ENCODE measurements around the gene PIGU.
A peak's percentile ranks its signal among the peaks of the same experiment; 100 is the strongest.

PIGU gene

GRCh38 chr20:34575756-34576155, 101.1 kb downstream of the PIGU start:
- no peak for DNase-seq

GRCh38 chr20:34575271-34575670, 101.6 kb downstream of the PIGU start:
- DNase-seq: no peak

- DNase-seq: no peak
These were observed 102.0 kb downstream of the PIGU start for GRCh38 chr20:34574861-34575260.

GRCh38 chr20:34574426-34574825, 102.5 kb downstream of the PIGU start:
- DNase-seq: no peak

GRCh38 chr20:34573541-34574300, 103.2 kb downstream of the PIGU start:
- DNase-seq: no peak

- DNase-seq: no peak
These were observed 105.1 kb downstream of the PIGU start for GRCh38 chr20:34571753-34572152.

- no peak for DNase-seq
These were observed 106.0 kb downstream of the PIGU start for GRCh38 chr20:34570859-34571306.

- DNase-seq: no peak
These were observed 107.3 kb downstream of the PIGU start for GRCh38 chr20:34569598-34569997.

GRCh38 chr20:34567892-34568865, 108.7 kb downstream of the PIGU start:
- no peak for DNase-seq

- DNase-seq: no peak
These were observed 109.7 kb downstream of the PIGU start for GRCh38 chr20:34566978-34567891.

- no peak for DNase-seq
These were observed 112.1 kb downstream of the PIGU start for GRCh38 chr20:34564833-34565232.

- DNase-seq: no peak
These were observed 114.3 kb downstream of the PIGU start for GRCh38 chr20:34562641-34563040.

- DNase-seq: no peak
These were observed 115.2 kb downstream of the PIGU start for GRCh38 chr20:34561661-34562060.

GRCh38 chr20:34560614-34561013, 116.3 kb downstream of the PIGU start:
- DNase-seq: no peak

- DNase-seq: no peak
These were observed 116.8 kb downstream of the PIGU start for GRCh38 chr20:34560141-34560523.

GRCh38 chr20:34559311-34560140, 117.4 kb downstream of the PIGU start:
- DNase-seq: no peak

GRCh38 chr20:34558320-34559218, 118.3 kb downstream of the PIGU start, which contains the start of gene MAP1LC3A:
TSS of gene MAP1LC3A (plus strand) at chr20:34558718. CDS start at chr20:34558869, 151 bp downstream.
- peak; percentile 94 for DNase-seq

- no peak for DNase-seq
These were observed 119.0 kb downstream of the PIGU start for GRCh38 chr20:34557936-34558319.

- DNase-seq: no peak
These were observed 123.5 kb downstream of the PIGU start for GRCh38 chr20:34553366-34553867.

- no peak for DNase-seq
These were observed 124.3 kb downstream of the PIGU start for GRCh38 chr20:34552569-34552968.

Measured in activated naive CD4-positive, alpha-beta T cell treated with Interleukin-2 at 50 U/mL for 16 hours (primary cell).